ENCODE measurements around the gene TAGLN. TPM values are rescaled to one million over a fixed set of nuclear protein-coding genes. Genes with fewer than 3 reads are reported as not detected.

The TAGLN gene
- total RNA-seq, 3 donors from 2014 or later (not counting 1 experiment from before 2014, with no cell fraction given) = 8.2 to 18.0 (median 8.3) TPM

DNA sequence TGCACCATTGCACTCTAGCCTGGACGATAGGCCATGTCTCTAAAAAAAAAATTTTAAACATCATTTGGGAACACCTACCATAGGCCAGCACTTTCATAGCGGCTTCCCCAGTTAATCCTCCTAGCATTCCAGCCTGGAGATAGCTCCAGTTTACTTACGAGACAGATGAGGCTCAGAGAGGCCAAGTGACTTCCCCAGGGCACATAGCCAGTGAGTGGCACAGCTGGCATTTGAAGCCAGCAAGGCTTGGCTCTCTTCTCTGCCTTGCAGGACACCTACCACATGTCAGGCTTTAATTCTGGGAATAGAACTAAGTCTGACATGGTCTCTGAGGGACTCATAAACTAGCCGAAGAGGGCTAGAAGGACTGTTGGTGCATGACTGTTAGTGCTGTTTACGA, 4.9 kb upstream of the TAGLN start:
- no peak for TF ChIP-seq CTCF (IDR thresholded peaks at IDR 0.05)
- H3K4me1 Mint-ChIP-seq = peaks cover 0 to 10% of the 10 kb centered on the region in 2 donors
- no peak overlapping the region for H3K4me3 Mint-ChIP-seq
- H3K27me3 Mint-ChIP-seq (ENCODE audit: low read depth in 2 of 2) = no peaks in the 10 kb centered on the region
- DNase-seq (no peak), ATAC-seq (no peak)
- peak overlapping the region in 1 of 2 donors; percentile 40 for H3K27ac Mint-ChIP-seq
- no peaks in the 10 kb centered on the region for H3K9me3 Mint-ChIP-seq
- intact Hi-C loops (cut with micrococcal nuclease) = no loop called here
- H3K36me3 ChIP-seq (ENCODE audit: control insufficient read depth, insufficient read depth, low read length) = peaks cover 20% of the 10 kb centered on the region
- H3K4me1 ChIP-seq (ENCODE audit: control insufficient read depth, insufficient read depth, low read length) = peaks cover 13% of the 10 kb centered on the region
- no peaks in the 10 kb centered on the region for H3K27me3 ChIP-seq (ENCODE audit: control insufficient read depth, insufficient read depth, low read length)
- H3K9me3 ChIP-seq (ENCODE audit: control insufficient read depth, insufficient read depth, low read length) = no peaks in the 10 kb centered on the region
- no peaks in the 10 kb centered on the region for H3K36me3 Mint-ChIP-seq
- H3K4me3 ChIP-seq (ENCODE audit: low read length) = no peak overlapping the region
- WGBS (ENCODE audit: insufficient coverage) = 98% methylated on average over 5 of the region's 5 CpGs
- no peak overlapping the region for H3K27ac ChIP-seq (ENCODE audit: low read length)

DNA sequence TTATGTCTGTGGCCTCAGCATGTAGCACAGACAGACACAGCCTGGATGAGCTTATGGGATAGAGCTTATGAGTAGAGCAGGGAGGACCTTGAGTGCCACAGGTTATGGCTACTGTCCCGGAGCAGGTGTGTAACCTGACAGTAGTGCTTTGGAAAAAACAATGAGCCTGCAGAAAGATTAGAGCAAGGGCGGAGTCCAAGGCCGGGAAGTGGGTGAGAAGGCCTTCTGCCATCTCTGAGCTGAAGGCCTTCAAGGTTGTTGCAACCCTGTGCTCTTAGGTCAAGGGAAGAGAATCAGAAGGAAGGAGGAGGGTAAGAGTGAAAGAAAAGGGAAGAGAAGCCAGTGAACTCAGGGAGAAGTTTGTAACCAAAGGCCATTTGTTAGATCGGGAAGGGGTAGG, 3.9 kb upstream of the TAGLN start:
- intact Hi-C loops (cut with micrococcal nuclease) = no loop called here
- Histone ChIP-seq H3K4me1 (ENCODE audit: control insufficient read depth, insufficient read depth, low read length) (peaks cover 4% of the 10 kb centered on the region), H3K4me3 (ENCODE audit: low read length) (no peak overlapping the region), H3K36me3 (ENCODE audit: control insufficient read depth, insufficient read depth, low read length) (peaks cover 17% of the 10 kb centered on the region), H3K27me3 (ENCODE audit: control insufficient read depth, insufficient read depth, low read length) (no peaks in the 10 kb centered on the region), H3K9me3 (ENCODE audit: control insufficient read depth, insufficient read depth, low read length) (no peaks in the 10 kb centered on the region), H3K27ac (ENCODE audit: low read length) (no peak overlapping the region)
- Mint-ChIP-seq H3K27ac (peak overlapping the region; percentile 40 to 59), H3K36me3 (no peaks in the 10 kb centered on the region), H3K27me3 (ENCODE audit: low read depth in 2 of 2) (no peaks in the 10 kb centered on the region), H3K9me3 (no peaks in the 10 kb centered on the region), H3K4me1 (peaks cover 0 to 10% of the 10 kb centered on the region in 2 donors), H3K4me3 (no peak overlapping the region)
- DNase-seq (no peak), ATAC-seq (no peak)
- no peak for TF ChIP-seq CTCF (IDR thresholded peaks at IDR 0.05)
- 95% methylated on average over 4 of the region's 4 CpGs for WGBS (ENCODE audit: insufficient coverage)

GRCh38 chr11:117195761-117196160, 3.4 kb upstream of the TAGLN start:
- peaks cover 13% of the 10 kb centered on the region for H3K36me3 ChIP-seq (ENCODE audit: control insufficient read depth, insufficient read depth, low read length)
- Mint-ChIP-seq H3K36me3 (no peaks in the 10 kb centered on the region), H3K9me3 (no peaks in the 10 kb centered on the region), H3K27me3 (ENCODE audit: low read depth in 2 of 2) (no peaks in the 10 kb centered on the region), H3K27ac (peak overlapping the region; percentile 40 to 59), H3K4me1 (peaks cover 0 to 10% of the 10 kb centered on the region in 2 donors), H3K4me3 (no peak overlapping the region)
- H3K27ac ChIP-seq (ENCODE audit: low read length) = no peak overlapping the region
- no peak for DNase-seq
- H3K4me1 ChIP-seq (ENCODE audit: control insufficient read depth, insufficient read depth, low read length) = no peaks in the 10 kb centered on the region
- H3K9me3 ChIP-seq (ENCODE audit: control insufficient read depth, insufficient read depth, low read length) = no peaks in the 10 kb centered on the region
- no peaks in the 10 kb centered on the region for H3K27me3 ChIP-seq (ENCODE audit: control insufficient read depth, insufficient read depth, low read length)
- no peak for TF ChIP-seq CTCF (IDR thresholded peaks at IDR 0.05)
- 85% methylated on average over 19 of the region's 19 CpGs for WGBS (ENCODE audit: insufficient coverage)
- intact Hi-C loops (cut with micrococcal nuclease) = no loop called here
- no peak for ATAC-seq
- no peak overlapping the region for H3K4me3 ChIP-seq (ENCODE audit: low read length)

DNA sequence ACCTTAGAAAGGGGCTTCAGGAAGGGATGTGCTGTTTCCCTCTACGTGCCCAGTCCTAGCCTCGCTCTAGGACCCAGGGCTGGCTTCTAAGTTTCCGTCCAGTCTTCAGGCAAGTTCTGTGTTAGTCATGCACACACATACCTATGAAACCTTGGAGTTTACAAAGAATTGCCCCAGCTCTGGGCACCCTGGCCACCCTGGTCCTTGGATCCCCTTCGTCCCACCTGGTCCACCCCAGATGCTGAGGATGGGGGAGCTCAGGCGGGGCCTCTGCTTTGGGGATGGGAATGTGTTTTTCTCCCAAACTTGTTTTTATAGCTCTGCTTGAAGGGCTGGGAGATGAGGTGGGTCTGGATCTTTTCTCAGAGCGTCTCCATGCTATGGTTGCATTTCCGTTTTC, 2.2 kb upstream of the TAGLN start:
- peaks cover 0 to 10% of the 10 kb centered on the region in 2 donors for H3K4me1 Mint-ChIP-seq

More for the DNA sequence above, 2.2 kb upstream of the TAGLN start:
- Mint-ChIP-seq H3K36me3 (no peaks in the 10 kb centered on the region), H3K4me3 (no peak overlapping the region), H3K27me3 (ENCODE audit: low read depth in 2 of 2) (no peaks in the 10 kb centered on the region), H3K9me3 (no peaks in the 10 kb centered on the region), H3K27ac (no peak overlapping the region)
- ATAC-seq = no peak
- intact Hi-C loops (cut with micrococcal nuclease) = no loop called here
- TF ChIP-seq CTCF (IDR thresholded peaks at IDR 0.05) = no peak
- Histone ChIP-seq H3K4me3 (ENCODE audit: low read length) (no peak overlapping the region), H3K4me1 (ENCODE audit: control insufficient read depth, insufficient read depth, low read length) (peaks cover 5% of the 10 kb centered on the region), H3K27ac (ENCODE audit: low read length) (no peak overlapping the region), H3K27me3 (ENCODE audit: control insufficient read depth, insufficient read depth, low read length) (no peaks in the 10 kb centered on the region), H3K9me3 (ENCODE audit: control insufficient read depth, insufficient read depth, low read length) (no peaks in the 10 kb centered on the region), H3K36me3 (ENCODE audit: control insufficient read depth, insufficient read depth, low read length) (peaks cover 11% of the 10 kb centered on the region)
- no peak for DNase-seq
- 98% methylated on average over 4 of the region's 7 CpGs for WGBS (ENCODE audit: insufficient coverage)
